GM19467 (cell line): ENCODE results near the gene TTC4.

Experiments used
- ATAC-seq: cut with Tn5 transposase; IDR thresholded peaks from one replicate; pipeline ENCODE4 v1.9.1; 2021; ENCODE audit warnings: mild to moderate bottlenecking, moderate library complexity; ENCODE audit not compliant: unreplicated experiment

TTC4 gene

GRCh38 chr1:54781023-54781723, 65.5 kb downstream of the TTC4 start:
- ATAC-seq: no peak

GRCh38 chr1:54782156-54782555, 66.5 kb downstream of the TTC4 start:
- no peak for ATAC-seq

GRCh38 chr1:54782588-54782987, 66.9 kb downstream of the TTC4 start:
- no peak for ATAC-seq

- ATAC-seq: no peak
Observed at GRCh38 chr1:54784066-54784465, 68.4 kb downstream of the TTC4 start.

GRCh38 chr1:54786778-54787177, 71.1 kb downstream of the TTC4 start:
- no peak for ATAC-seq

- no peak for ATAC-seq
Observed at GRCh38 chr1:54787604-54788003, 71.9 kb downstream of the TTC4 start.

GRCh38 chr1:54788459-54788858, 72.8 kb downstream of the TTC4 start:
- no peak for ATAC-seq

- no peak for ATAC-seq
Observed at GRCh38 chr1:54791880-54792522, 76.3 kb downstream of the TTC4 start.
